GM12878 (cell line): ENCODE measurements around the gene ZKSCAN2. TPM values are rescaled to one million over a fixed set of nuclear protein-coding genes. Genes with fewer than 3 reads are reported as not detected.

ENCODE experiments used
- BCL11A ChIP-seq: IDR thresholded peaks from 2 replicates; pipeline ENCODE4 v1.6.1; 2011; ENCODE audit warnings: low read depth, low read length
- CBX3 ChIP-seq: fragments of 200-600 bp; sonication (generic); IDR thresholded peaks from 2 replicates; pipeline ENCODE4 v1.6.1; 2016; ENCODE audit warnings: low read depth, borderline replicate concordance
- E2F8 ChIP-seq: fragments of 450-650 bp; IDR thresholded peaks from 2 replicates; pipeline ENCODE4 v1.6.1; 2018; ENCODE audit warnings: mild to moderate bottlenecking, low read depth, moderate library complexity; ENCODE audit not compliant: partially characterized antibody
- E4F1 ChIP-seq: fragments of 450-650 bp; IDR thresholded peaks from 2 replicates; pipeline ENCODE4 v1.6.1; 2018; ENCODE audit warnings: borderline replicate concordance, mild to moderate bottlenecking; ENCODE audit not compliant: partially characterized antibody
- EGR1 ChIP-seq, 2 experiments: IDR thresholded peaks; 1 replicate in 1 of 2; 2 replicates in 1 of 2; pipeline ENCODE4 v1.6.1; 2011 to 2012; ENCODE audit warnings: low read depth in 2 of 2, low read length in 2 of 2, borderline replicate concordance in 1 of 2, mild to moderate bottlenecking in 1 of 2, moderate library complexity in 1 of 2
- FOXM1 ChIP-seq: IDR thresholded peaks from 2 replicates; pipeline ENCODE4 v1.6.1; 2012; ENCODE audit warnings: low read depth, mild to moderate bottlenecking, inconsistent platforms, low read length, moderate library complexity
- HDAC6 ChIP-seq: fragments of 200-600 bp; sonication (generic); IDR thresholded peaks from one replicate; pipeline ENCODE4 v1.8.0; 2017; ENCODE audit warnings: antibody characterized with exemption; ENCODE audit not compliant: unreplicated experiment
- JUND ChIP-seq: IDR thresholded peaks from 2 replicates; pipeline ENCODE4 v1.6.1; 2012; ENCODE audit warnings: low read depth, mild to moderate bottlenecking, low read length, improper control_type of control experiment, moderate library complexity
- NKRF ChIP-seq: fragments of 450-650 bp; conservative IDR thresholded peaks from 2 replicates; pipeline ENCODE4 v1.6.1; 2017; ENCODE audit warnings: mild to moderate bottlenecking, moderate library complexity
- POU2F2 ChIP-seq: IDR thresholded peaks from 3 replicates; pipeline ENCODE4 v1.6.1; 2011; ENCODE audit warnings: low read depth, mild to moderate bottlenecking, low read length, borderline replicate concordance
- RB1 ChIP-seq: fragments of 450-650 bp; formaldehyde crosslinking; IDR thresholded peaks from 2 replicates; pipeline ENCODE4 v1.6.1; 2017; ENCODE audit warnings: mild to moderate bottlenecking, borderline replicate concordance
- RELA ChIP-seq: fragments of 450-650 bp; IDR thresholded peaks from 2 replicates; pipeline ENCODE4 v1.8.0; 2014; ENCODE audit warnings: borderline replicate concordance; ENCODE audit not compliant: partially characterized antibody
- REST ChIP-seq: IDR thresholded peaks from 2 replicates; pipeline ENCODE4 v1.6.1; 2012; ENCODE audit warnings: mild to moderate bottlenecking, low read depth, low read length
- STAT3 ChIP-seq: IDR thresholded peaks from 2 replicates; pipeline ENCODE4 v1.6.1; 2011; ENCODE audit warnings: low read depth, low read length, improper control_type of control experiment
- TCF12 ChIP-seq: IDR thresholded peaks from 2 replicates; pipeline ENCODE4 v1.6.1; 2011; ENCODE audit warnings: low read depth, mild to moderate bottlenecking, low read length
- ZZZ3 ChIP-seq: IDR thresholded peaks from 2 replicates; pipeline ENCODE4 v1.6.1; 2011; ENCODE audit warnings: low read depth; ENCODE audit not compliant: control insufficient read depth, insufficient read length
- polyA plus RNA-seq, 11 experiments: library from polyadenylated mRNA; depleted of rRNA in 4 of 11; unstranded in 6 of 11; stranded (reverse) in 5 of 11; fragments of >200 nt; fragmentation: Nextera tagmentation in 4 of 11; fragmentation: Illumina TruSeq in 1 of 11; extraction: Ambion mirVana in 4 of 11; extraction: Trizol in 1 of 11; gene quantifications; 1 replicate in 1 of 11; 2 replicates in 10 of 11; pipeline versions ENCODE4 v1.2.1 to v1.2.3, GENCODE V29; 2011 to 2016; ENCODE audit warnings: inconsistent platforms in 2 of 11, missing spikeins in 2 of 11, low read depth in 1 of 11
- total RNA-seq, 4 experiments: library from RNA; depleted of rRNA in 3 of 4; stranded (reverse); fragments of >200 nt in 3 of 4; fragmentation: Illumina TruSeq in 1 of 4; extraction: Trizol in 1 of 4; gene quantifications; 2 replicates each; pipeline versions ENCODE4 v1.2.1 to v1.2.3, GENCODE V29; 2013 to 2021

The ZKSCAN2 gene
- total and polyA plus RNA-seq, 10 of the 15 experiments (the other 5 are each of a cell fraction or from before 2014, with no cell fraction given) = 0.75 to 6.6 (median 2.9) TPM

GRCh38 chr16:25257956-25258860 is 563 bp upstream of the ZKSCAN2 start (continued):
- TF ChIP-seq E2F8 (no peak), EGR1 (IDR thresholded peaks at IDR 0.05; ENCODE audit: borderline replicate concordance in 1 of 2, low read depth in 2 of 2, low read length in 2 of 2) (peak in 1 of 2 experiments; percentile 83; a peak in 2 of 3 replicates), STAT3 (no peak), JUND (0 out of 2 replicates have a peak, but pooled peaks have one; percentile 8), REST (no peak), POU2F2 (peak; percentile 41; the same call in 2 of the 3 replicates), ZZZ3 (no peak), FOXM1 (no peak), E4F1 (peak; percentile 33), TCF12 (no peak), CBX3 (no peak), BCL11A (no peak), RB1 (peak; percentile 77; the same call in 1 of the 2 replicates), NKRF (peak; percentile 82), RELA (no peak), HDAC6 (no peak)
